NCI-H774 (cell line): ENCODE measurements around the gene CBX2.
A peak's percentile ranks its signal among the peaks of the same experiment; 100 is the strongest.

Experiments
- DNase-seq: peaks from one replicate; lab custom pipeline; 2025; lab: John Stamatoyannopoulos, UW

The CBX2 gene

GRCh38 chr17:79777894-79778503, at the start of gene CBX2:
Gene CBX2, plus strand, starts transcription at chr17:79778148. Its CDS starts 88 bp downstream, at chr17:79778236.
- peak; percentile 82 for DNase-seq

GRCh38 chr17:79728169-79728907, 49.6 kb upstream of the CBX2 start:
- peak; percentile 89 for DNase-seq

GRCh38 chr17:79728908-79729471, 49.0 kb upstream of the CBX2 start:
- no peak for DNase-seq

- DNase-seq = no peak
These were observed 48.2 kb upstream of the CBX2 start for GRCh38 chr17:79729761-79730160.

GRCh38 chr17:79730437-79730768, 47.5 kb upstream of the CBX2 start:
- no peak for DNase-seq

GRCh38 chr17:79730769-79731483, 47.0 kb upstream of the CBX2 start, which contains the start of gene ENPP7:
Gene ENPP7, plus strand, starts transcription at chr17:79730943. Its CDS starts 197 bp downstream, at chr17:79731140.
- no peak for DNase-seq

GRCh38 chr17:79732254-79732653, 45.7 kb upstream of the CBX2 start:
- DNase-seq = no peak

GRCh38 chr17:79732804-79733691, 44.9 kb upstream of the CBX2 start:
- DNase-seq = no peak

- DNase-seq = no peak
These were observed 44.3 kb upstream of the CBX2 start for GRCh38 chr17:79733692-79734070.

- no peak for DNase-seq
These were observed 42.9 kb upstream of the CBX2 start for GRCh38 chr17:79735096-79735495.

GRCh38 chr17:79737046-79737921, 40.7 kb upstream of the CBX2 start:
- no peak for DNase-seq

GRCh38 chr17:79737922-79738578, 39.9 kb upstream of the CBX2 start:
- no peak for DNase-seq

- no peak for DNase-seq
These were observed 39.3 kb upstream of the CBX2 start for GRCh38 chr17:79738643-79739042.

- no peak for DNase-seq
These were observed 38.5 kb upstream of the CBX2 start for GRCh38 chr17:79739148-79740062.

GRCh38 chr17:79740413-79740812, 37.5 kb upstream of the CBX2 start:
- DNase-seq = peak; percentile 15

GRCh38 chr17:79741401-79741750, 36.6 kb upstream of the CBX2 start:
- DNase-seq = no peak

- peak; percentile 67 for DNase-seq
These were observed 36.0 kb upstream of the CBX2 start for GRCh38 chr17:79741751-79742588.

- no peak for DNase-seq
These were observed 35.4 kb upstream of the CBX2 start for GRCh38 chr17:79742589-79742918.
